Measurements from ENCODE around the gene CLNK.

Gene CLNK

DNA sequence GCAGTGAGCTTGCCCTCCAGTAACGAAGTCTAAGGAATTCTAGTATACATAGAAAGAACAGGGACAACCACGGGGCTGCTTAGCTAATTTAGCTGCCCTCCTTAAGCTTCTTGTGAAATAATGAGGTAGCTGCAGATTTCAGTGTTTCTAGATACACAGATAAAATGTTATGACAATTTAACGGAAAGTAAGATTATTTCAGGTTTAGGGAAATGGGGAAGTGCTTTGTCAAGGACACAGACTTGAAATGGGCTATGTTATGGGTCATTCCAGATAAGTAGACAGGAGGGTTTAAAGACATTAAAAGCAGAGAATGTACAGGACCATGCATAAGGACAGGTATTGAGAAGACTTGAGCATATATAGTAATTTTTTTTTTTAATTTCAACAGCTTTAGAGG, 193.2 kb downstream of the CLNK start:
- TF ChIP-seq, protein P1, sequence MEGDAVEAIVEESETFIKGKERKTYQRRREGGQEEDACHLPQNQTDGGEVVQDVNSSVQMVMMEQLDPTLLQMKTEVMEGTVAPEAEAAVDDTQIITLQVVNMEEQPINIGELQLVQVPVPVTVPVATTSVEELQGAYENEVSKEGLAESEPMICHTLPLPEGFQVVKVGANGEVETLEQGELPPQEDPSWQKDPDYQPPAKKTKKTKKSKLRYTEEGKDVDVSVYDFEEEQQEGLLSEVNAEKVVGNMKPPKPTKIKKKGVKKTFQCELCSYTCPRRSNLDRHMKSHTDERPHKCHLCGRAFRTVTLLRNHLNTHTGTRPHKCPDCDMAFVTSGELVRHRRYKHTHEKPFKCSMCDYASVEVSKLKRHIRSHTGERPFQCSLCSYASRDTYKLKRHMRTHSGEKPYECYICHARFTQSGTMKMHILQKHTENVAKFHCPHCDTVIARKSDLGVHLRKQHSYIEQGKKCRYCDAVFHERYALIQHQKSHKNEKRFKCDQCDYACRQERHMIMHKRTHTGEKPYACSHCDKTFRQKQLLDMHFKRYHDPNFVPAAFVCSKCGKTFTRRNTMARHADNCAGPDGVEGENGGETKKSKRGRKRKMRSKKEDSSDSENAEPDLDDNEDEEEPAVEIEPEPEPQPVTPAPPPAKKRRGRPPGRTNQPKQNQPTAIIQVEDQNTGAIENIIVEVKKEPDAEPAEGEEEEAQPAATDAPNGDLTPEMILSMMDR (conservative IDR thresholded peaks at IDR 0.05; ENCODE audit: control insufficient read depth, insufficient read depth, low read depth, low read length): no peak
- no peak for DNase-seq (ENCODE audit: low read depth)
- no peak overlapping the region for H3K4me3 ChIP-seq (ENCODE audit: control insufficient read depth, low read depth, low read length)

DNA sequence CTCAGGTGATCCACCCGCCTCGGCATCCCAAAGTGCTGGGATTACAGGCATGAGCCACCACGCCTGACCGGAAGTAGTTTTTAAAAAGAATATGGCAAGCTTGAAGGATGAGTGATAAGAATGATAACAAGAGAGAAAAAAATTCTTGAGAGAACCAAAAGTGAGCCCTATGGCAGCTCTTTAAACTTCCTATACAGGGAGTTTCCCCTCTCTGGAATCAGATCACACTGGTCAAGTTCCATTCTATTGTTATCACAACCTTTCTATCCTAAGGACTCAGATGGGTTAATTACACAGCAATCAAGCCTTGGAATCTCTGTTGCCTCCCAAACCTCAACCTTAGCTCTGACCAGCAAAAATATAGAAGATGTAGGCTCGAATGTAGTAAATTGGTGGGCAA, 193.6 kb downstream of the CLNK start:
- TF ChIP-seq, protein P1 (conservative IDR thresholded peaks at IDR 0.05; ENCODE audit: control insufficient read depth, insufficient read depth, low read depth, low read length): no peak
- no peak for DNase-seq (ENCODE audit: low read depth)
- no peak overlapping the region for H3K4me3 ChIP-seq (ENCODE audit: control insufficient read depth, low read depth, low read length)

DNA sequence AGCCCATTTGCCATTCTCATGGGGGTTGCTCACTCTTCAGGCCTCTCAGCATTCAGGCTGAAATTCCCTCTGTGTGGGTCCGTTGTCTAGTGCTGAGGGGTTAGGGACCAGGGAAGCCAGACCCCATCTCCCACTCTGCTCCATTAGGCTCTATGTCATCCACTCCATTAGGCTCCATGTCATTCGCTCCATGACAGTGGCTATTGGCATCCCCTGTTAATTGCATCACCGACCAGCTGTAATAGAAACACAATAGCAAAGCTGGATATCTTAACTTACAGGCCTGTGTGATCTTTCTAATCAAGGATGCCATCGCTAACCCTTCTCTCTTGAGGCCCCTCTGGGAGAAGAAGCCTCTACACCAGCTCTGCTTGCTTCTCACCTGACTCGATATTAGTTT, 201.7 kb downstream of the CLNK start:
- TF ChIP-seq, protein P1 (conservative IDR thresholded peaks at IDR 0.05; ENCODE audit: control insufficient read depth, insufficient read depth, low read depth, low read length): no peak
- DNase-seq (ENCODE audit: low read depth): no peak
- no peak overlapping the region for H3K4me3 ChIP-seq (ENCODE audit: control insufficient read depth, low read depth, low read length)

DNA sequence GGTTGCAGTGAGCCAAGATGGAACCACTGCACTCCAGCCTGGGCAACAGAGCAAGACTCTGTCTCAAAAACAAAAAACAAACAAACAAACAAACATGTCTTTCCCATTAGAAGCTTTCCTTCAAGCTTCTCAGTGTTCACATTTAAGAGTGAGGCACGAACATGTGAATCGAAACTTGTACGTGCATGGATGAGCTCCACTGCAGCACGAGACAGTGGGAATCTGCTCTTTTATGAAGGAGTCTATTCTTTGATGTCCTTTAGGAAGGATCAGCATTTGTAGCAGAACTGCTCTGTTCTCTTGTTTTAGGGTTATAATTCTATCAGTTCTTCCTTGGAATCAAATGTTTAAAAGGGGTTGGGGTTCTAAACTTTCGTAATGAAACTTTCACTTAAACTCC, 204.0 kb downstream of the CLNK start:
- H3K4me3 ChIP-seq (ENCODE audit: control insufficient read depth, low read depth, low read length): no peak overlapping the region
- DNase-seq (ENCODE audit: low read depth): no peak
- TF ChIP-seq, protein P1 (conservative IDR thresholded peaks at IDR 0.05; ENCODE audit: control insufficient read depth, insufficient read depth, low read depth, low read length): no peak

DNA sequence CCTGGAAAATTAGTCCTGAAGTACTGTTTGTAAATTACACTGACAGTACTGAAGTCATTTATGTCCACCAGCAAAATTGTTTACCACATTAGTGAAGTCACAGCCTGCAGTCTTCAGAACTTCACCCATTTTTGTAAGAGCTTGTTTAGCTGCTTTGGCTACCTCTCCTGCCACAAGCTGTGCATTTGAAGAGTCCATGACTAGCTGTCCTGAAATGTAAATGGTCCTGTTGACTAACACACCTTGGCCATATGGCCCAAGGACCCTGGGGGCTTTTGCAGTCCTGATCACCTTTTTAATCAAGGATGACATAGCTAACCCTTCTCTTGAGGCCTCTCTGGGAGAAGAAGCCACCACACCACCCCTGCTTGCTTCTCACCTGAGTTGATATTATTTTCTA, 205.9 kb downstream of the CLNK start:
- H3K4me3 ChIP-seq (ENCODE audit: control insufficient read depth, low read depth, low read length): no peak overlapping the region
- no peak for DNase-seq (ENCODE audit: low read depth)
- TF ChIP-seq, protein P1 (conservative IDR thresholded peaks at IDR 0.05; ENCODE audit: control insufficient read depth, insufficient read depth, low read depth, low read length): no peak

DNA sequence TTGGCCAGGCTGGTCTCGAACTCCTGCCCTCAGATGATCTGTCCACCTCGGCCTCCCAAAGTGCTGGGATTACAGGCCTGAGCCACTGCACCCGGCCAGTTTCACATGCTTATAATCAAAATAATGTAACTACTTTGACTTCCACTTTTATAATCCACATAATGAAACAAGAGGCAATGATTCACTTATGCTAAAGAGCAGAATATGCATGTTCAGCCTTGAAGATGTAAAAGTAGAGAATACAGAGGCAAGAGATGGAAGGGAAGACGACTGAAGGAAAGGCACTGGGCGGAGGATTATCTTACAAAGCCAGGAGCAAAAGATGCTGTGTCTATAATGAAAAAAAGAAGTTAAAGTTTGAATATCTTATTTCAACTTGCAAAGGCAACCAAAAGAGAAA, 214.1 kb downstream of the CLNK start:
- DNase-seq (ENCODE audit: low read depth): no peak
- no peak overlapping the region for H3K4me3 ChIP-seq (ENCODE audit: control insufficient read depth, low read depth, low read length)
- TF ChIP-seq, protein P1 (conservative IDR thresholded peaks at IDR 0.05; ENCODE audit: control insufficient read depth, insufficient read depth, low read depth, low read length): no peak

DNA sequence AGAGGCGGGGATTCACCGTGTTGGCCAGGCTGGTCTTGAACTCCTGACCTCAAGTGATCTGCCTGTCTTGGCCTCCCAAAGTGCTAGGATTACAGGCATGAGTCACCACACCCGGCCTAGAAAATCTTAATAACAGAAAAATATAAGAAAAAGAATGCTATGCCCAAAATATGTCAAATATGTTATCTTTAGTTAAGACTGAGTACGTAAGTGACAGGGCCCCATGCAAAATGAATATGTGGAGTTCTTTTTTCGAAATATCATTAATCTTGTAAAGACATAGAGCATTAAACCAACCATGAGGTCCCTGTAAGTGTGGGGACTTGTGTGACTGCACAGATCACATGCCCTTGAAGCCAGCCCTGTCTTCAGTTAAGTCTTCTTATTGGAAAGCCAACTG, 218.4 kb downstream of the CLNK start:
- no peak for DNase-seq (ENCODE audit: low read depth)
- no peak overlapping the region for H3K4me3 ChIP-seq (ENCODE audit: control insufficient read depth, low read depth, low read length)
- TF ChIP-seq, protein P1 (conservative IDR thresholded peaks at IDR 0.05; ENCODE audit: control insufficient read depth, insufficient read depth, low read depth, low read length): no peak
